8988T (cell line): ENCODE measurements around the gene PRCC.

Experiments used
- DNase-seq: peaks from one replicate; pipeline ENCODE4 v3.0.0; 2011

PRCC gene

GRCh38 chr1:156766298-156767100 lies 836 bp upstream of the PRCC start:
- DNase-seq = no peak

DNA sequence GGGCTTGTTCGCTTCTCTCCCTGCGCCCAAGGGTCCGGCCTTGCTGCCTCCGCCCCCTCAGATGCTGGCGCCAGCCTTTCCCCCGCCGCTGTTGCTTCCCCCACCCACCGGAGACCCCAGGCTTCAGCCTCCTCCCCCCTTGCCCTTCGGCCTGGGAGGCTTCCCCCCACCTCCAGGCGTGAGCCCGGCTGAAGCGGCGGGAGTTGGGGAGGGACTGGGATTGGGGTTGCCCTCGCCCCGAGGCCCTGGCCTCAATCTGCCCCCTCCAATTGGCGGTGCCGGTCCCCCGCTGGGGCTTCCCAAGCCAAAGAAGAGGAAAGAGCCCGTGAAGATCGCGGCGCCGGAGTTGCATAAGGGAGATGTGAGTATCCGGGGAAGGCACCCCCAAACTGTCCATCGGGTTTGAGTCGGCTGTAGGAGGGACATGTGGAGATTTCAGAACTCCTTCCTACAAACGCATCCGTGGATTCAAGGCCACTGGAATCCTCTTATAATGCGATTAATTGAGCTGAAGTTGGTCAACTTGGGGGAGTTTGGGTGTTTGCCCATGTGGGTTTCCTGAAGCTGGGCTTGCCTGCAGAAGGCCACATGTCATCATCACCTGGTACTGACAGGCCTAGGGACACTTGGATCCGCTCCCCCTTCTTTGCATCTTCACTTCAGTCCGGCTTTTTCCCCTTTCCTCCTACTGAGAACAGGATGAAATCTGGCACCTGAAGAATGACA lies 707 bp downstream of the PRCC start:
- DNase-seq = no peak

DNA sequence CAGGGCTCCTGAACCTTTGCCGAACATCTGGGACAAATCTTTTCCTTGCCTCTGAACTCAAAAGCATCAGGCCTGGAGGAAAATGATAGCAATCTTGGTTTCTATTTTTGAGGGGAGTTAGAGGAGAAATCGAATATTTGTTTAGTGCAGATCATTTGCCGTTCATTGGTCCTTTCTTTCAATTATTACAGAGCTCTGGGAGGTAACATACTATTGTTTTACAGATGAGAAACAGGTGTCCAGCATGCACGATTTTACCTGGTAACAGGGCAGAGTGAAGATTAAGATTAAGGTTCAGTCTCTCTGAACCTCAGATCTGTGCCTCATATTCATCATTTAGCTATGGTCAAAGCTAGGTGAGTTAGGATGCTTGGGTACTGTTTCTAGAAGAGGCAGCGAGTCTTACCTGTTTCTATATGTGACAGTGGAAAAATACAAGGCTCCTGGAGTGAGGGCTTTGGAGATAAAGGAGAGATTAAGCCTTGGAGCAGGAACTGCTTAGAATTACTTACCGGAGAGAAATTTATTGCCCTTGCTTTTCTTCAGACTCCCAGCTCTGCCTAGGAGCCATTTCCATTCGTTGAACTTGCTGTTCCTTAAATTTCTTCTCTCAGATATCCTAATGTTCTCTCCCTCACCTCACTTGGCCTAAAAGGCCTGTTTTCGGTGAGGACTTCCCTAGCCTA lies 1.4 kb downstream of the PRCC start:
- DNase-seq = no peak

DNA sequence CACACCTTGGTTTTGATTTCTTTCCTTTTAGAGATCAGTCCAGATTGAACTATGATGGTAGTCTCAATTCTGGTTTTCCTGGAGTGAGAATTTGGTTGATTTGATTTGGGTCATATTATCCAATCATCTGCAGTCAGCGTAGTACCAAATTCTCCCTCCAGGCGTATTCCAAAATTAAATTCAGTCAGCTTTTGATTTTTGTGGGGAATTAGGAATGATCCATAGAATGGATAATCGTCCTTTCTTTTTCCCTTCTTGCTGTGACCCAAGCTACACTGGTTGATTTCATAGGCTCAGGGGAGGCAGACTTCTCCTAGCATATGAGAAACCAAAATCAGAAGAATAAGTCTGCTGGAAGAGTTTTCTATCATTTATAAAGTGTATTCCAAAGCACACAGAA lies 4.9 kb downstream of the PRCC start:
- no peak for DNase-seq

- no peak for DNase-seq
These were observed 5.6 kb downstream of the PRCC start for GRCh38 chr1:156772728-156773497.

DNA sequence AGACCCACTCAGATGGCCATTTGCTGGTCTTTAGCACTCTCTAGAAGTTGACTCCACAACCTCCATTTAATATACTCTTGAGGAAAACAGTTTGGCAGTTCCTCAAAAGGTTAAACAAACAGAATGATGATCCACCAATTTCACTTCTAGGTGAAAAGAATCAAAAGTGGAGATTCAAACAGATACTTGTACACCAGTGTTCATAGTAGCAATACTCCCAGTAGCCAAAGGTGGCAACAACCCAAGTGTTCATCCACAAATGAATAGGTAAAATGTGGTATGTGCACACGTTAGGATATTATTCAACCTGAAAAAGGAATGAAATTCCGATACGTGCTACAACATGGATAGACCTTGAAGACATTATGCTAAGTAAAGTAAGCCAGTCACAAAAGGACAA lies 6.3 kb downstream of the PRCC start:
- DNase-seq = no peak

GRCh38 chr1:156775799-156776198 lies 8.5 kb downstream of the PRCC start:
- DNase-seq = no peak

GRCh38 chr1:156776942-156777341 lies 9.6 kb downstream of the PRCC start:
- no peak for DNase-seq

DNA sequence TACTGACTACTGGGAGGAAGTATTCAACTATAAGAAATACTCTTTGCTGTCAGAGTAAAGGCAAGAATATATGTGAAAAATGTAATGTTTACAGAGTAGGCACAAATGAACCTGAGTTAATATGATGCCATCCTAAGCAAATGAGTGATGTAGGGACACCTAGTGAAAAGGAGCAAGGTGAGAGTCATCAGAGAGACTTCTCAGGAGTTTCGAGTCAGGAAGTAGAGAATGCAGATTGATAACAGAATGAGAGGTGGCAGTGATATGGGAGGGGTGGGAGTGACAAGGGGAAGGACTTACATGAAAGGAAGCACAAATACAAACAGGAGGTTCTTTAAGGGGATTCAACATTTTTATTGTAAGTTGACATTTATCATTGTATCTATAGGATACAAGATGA lies 10.2 kb downstream of the PRCC start:
- no peak for DNase-seq

- DNase-seq = no peak
These were observed 14.4 kb downstream of the PRCC start for GRCh38 chr1:156781585-156782186.

- DNase-seq = no peak
These were observed 18.1 kb downstream of the PRCC start for GRCh38 chr1:156785458-156785857.

GRCh38 chr1:156786640-156787039 lies 19.3 kb downstream of the PRCC start:
- DNase-seq = no peak

- DNase-seq = no peak
These were observed 20.8 kb downstream of the PRCC start for GRCh38 chr1:156788136-156788535.

GRCh38 chr1:156789621-156790318 lies 22.4 kb downstream of the PRCC start:
- no peak for DNase-seq

DNA sequence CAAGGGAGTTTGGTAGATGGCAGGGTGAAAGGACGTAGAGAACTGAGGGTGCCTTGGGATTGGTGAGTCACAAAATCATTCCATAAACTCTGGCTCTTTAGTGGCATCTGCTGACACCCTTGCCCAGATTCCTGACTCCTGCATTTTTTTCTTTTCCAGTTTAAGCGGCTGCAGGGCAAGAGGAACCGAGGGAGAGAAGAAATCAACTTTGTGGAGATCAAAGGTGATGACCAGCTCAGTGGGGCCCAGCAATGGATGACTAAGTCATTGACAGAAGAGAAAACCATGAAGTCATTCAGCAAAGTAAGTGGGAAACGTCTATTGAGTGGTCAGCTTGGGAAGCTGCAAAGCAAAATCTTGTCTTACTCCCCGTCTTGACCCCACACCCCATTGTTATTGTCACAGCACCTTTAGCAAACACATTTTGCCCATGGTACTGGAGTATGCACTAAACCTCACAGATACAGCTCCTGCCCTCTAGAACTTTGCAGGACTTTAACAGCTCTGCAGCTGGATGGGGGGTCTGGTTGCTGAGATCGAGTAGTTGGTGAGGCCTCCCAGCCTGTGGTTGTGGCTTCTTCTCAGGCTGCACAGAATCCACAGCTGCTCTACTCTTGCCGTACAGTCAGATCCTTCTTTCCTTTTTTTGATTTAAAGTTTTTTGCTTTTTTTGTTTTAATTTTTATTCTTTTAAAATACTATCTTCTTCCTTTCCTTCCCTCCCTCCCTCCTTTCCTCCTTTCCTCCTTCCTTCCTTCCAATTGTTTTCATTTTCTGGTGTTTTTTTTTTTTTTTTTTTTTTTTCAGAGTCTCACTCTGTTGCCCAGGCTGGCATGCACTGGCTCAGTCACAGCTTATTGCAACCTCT lies 27.4 kb downstream of the PRCC start:
- DNase-seq = no peak

GRCh38 chr1:156795374-156795733 lies 28.0 kb downstream of the PRCC start:
- DNase-seq = no peak

DNA sequence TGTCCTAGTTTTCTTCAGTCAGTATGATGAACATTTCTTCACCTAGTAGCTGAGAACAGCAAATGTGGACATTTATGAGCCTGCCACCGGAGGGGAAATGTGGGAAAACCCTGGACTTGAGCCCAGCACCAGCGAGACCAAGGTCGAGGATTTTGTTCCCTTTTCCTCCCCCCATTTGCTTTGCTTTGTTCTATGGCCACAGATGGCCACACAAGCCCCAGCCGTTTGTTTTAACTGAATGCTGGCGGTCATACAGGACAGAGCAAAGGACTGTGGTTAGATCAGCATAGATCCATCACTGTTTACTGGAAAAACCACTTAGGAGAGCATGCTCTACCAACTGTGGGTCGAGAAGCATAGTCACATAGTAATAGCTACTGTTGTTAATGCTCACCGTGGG lies 28.5 kb downstream of the PRCC start:
- no peak for DNase-seq

DNA sequence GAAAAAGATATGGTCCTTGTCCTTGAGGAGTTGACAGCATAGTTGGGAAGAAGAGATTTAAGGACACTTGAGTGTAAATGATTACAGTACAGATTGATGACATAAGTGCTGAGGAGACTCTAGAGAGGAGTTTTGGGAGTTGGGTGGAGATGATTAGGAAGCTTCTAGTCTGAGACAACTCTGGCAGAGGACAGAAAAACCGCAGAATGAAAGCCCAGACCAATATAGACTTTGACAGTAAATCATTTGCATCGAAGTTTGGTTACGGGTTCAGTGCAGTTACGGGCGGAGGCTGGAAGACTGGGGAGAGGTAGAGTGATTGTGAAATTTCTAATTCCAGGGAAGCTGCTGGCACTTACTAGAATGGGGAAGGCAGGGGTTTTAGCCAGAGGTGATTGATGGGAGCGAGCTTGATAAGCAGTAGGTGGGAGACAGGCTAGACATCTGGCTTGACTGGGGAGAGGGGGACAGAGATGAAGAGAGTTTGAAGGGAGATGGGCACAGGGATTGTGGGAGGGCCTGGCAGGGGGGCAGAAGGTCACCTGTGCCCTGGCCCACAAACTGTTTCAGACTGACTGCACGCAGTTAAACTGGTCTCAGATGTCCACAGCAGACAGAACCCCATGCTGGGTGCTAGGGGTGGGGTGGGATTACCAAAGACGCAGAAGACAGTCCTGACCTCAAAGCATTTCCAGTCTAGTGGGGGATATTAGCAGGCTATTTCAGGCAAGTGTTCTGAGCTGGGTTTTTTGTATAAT lies 29.2 kb downstream of the PRCC start:
- no peak for DNase-seq

DNA sequence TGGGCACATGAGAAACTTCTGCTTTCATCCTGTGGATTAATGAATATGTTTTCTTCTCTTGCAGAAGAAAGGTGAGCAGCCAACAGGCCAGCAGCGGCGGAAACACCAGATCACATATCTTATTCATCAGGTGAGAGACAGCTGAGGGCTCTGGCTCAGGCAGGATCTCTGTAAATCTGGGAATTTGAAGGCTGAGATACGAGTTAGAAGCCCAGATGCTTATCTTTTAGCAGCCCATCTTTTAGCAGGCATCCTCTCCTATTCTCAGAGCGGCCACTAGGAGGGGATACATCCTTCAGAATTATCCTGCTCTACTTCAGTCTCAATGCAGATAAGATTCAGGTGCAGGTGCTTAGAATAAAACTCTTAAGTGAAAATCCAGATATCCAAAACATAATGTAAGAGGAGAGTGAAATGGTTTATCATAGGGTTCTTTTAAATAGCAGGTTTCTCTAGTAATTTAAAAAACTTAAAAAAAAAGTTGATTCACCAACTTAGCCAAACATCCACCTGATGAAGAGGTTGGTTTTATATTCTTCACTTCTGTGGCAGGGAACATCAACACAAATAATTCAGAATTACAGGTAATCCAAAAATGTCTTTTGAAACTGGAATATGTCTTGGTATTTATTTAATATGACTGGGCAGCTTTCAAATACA lies 30.0 kb downstream of the PRCC start:
- no peak for DNase-seq
